ENCODE data around the gene DHFR. TPM values are rescaled to one million over a fixed set of nuclear protein-coding genes. Genes with fewer than 3 reads are reported as not detected.
"Not testable (repeated sequence)": the region's sequence is repeated elsewhere in the genome, so short reads cannot be mapped to it uniquely, and the experiment has no call there.

Gene DHFR
- polyA plus RNA-seq, 1 experiment = 22.5 TPM

DNA sequence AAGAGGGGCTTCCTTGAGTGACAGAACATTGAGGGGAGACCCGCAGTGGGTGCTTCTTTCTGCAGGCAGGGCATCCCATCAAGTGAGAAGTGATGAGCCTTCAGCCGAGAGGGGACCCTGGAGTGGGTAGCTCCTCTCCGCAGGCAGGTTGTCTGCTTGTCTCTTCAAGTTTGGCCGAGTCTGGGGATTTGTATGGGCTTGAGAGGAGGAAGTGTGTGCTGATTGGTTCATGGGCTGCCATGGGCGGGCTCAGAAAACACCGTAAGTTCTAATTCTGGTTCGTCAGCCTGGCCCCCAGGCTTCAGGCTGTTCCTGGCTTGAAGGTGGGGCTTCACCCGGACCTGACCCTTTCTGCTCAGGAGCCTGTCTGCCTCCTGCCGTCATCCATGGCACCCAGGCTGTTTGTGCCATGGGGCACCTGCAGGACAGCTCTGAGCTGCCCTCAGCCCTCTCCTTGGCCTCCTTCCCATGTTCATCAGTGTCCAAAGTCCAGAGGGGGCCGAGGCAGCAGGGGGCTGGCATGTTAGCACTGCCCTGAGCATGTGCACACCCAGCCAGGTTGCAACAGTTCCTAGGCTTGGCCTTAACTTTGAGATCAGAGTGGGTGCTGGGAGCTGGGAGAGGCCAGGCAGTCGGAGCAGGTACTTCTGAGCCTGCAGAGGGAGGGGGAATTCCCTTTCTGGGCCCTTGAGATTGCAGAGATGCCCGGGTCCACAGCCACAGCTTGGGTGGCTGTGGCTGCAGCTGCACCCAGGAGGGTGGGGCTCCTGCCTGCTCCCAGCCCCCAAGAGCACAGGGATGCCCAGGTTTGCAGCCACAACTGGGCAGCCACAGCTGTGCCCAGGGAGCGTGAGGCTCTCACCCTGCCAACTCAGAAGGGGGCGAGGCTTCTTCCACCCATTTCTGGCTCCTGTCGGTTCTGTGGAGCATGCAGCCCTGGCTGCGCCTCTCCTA is 13.5 kb upstream of the DHFR start:
- ChIA-PET CTCF (interaction anchor here (5.8 kb wide), 1 partner anchor 187 kb away, joined by 75 read pairs; no protein-coding TSS in a partner anchor), POLR2A (no interaction called here)
- no peak overlapping the region for H3K27ac ChIP-seq (ENCODE audit: low read depth, low read length)
- no peak for DNase-seq (ENCODE audit: low read depth, low spot score)
- no peaks in the 10 kb centered on the region; the same call in 1 of the 2 replicates for H3K9me3 ChIP-seq (ENCODE audit: control insufficient read depth, insufficient read depth, low read length)
- no peak overlapping the region for H3K4me3 ChIP-seq (ENCODE audit: low read depth, low read length)
- H3K27me3 ChIP-seq (ENCODE audit: control insufficient read depth, insufficient read depth, low read length) = no peaks in the 10 kb centered on the region
- TF ChIP-seq, protein P1, sequence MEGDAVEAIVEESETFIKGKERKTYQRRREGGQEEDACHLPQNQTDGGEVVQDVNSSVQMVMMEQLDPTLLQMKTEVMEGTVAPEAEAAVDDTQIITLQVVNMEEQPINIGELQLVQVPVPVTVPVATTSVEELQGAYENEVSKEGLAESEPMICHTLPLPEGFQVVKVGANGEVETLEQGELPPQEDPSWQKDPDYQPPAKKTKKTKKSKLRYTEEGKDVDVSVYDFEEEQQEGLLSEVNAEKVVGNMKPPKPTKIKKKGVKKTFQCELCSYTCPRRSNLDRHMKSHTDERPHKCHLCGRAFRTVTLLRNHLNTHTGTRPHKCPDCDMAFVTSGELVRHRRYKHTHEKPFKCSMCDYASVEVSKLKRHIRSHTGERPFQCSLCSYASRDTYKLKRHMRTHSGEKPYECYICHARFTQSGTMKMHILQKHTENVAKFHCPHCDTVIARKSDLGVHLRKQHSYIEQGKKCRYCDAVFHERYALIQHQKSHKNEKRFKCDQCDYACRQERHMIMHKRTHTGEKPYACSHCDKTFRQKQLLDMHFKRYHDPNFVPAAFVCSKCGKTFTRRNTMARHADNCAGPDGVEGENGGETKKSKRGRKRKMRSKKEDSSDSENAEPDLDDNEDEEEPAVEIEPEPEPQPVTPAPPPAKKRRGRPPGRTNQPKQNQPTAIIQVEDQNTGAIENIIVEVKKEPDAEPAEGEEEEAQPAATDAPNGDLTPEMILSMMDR (IDR thresholded peaks at IDR 0.05; ENCODE audit: low read depth, low read length) = no peak

DNA sequence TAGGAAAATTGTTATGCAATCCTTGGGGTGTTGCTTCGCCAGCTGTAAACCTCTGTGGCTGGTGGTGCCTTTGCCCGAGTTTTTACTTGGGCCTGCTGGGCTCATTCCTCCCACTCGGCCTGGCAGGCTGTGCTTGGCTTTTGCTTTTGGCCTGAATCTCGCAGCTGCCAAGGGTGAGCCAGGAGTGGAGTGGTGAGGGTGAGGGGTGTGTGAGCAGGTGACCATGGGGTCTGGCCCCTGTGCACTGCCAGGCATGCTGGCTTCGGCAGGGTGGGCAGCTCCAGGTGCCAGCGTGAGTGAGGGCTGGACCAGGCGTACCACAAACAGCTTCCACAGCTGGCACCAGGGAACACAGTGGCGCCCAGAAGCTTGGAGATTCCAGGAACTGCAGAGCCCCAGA is 12.6 kb upstream of the DHFR start:
- Histone ChIP-seq H3K4me3 (ENCODE audit: low read depth, low read length) (no peak overlapping the region), H3K9me3 (ENCODE audit: control insufficient read depth, insufficient read depth, low read length) (no peaks in the 10 kb centered on the region; the same call in 1 of the 2 replicates), H3K27ac (ENCODE audit: low read depth, low read length) (no peak overlapping the region), H3K27me3 (ENCODE audit: control insufficient read depth, insufficient read depth, low read length) (no peaks in the 10 kb centered on the region)
- POLR2A ChIA-PET = no interaction called here
- DNase-seq (ENCODE audit: low read depth, low spot score) = no peak
- TF ChIP-seq, protein P1 (IDR thresholded peaks at IDR 0.05; ENCODE audit: low read depth, low read length) = no peak
- CTCF ChIA-PET = no interaction called here

DNA sequence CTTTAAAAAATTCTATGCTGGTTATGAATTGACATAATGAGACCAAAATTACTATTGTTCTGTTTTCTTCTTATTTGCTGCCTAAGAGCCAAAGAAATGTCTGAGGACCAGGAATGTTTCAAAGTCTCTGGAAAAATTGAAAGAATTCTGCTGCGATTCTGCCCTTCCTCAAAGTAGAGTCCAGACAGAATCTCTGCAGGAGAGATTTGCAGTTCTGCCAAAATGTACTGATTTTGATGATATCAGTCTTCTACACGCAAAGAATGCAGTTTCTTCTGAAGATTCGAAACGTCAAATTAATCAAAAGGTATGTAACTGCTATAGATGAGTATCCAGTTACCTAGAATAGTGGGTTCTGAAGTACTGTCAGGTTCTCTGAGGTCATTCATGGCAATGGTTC is 10.3 kb upstream of the DHFR start:
- Histone ChIP-seq H3K27ac (ENCODE audit: low read depth, low read length) (no peak overlapping the region), H3K4me3 (ENCODE audit: low read depth, low read length) (no peak overlapping the region), H3K9me3 (ENCODE audit: control insufficient read depth, insufficient read depth, low read length) (no peaks in the 10 kb centered on the region; the same call in 1 of the 2 replicates), H3K27me3 (ENCODE audit: control insufficient read depth, insufficient read depth, low read length) (no peaks in the 10 kb centered on the region)
- ChIA-PET POLR2A (no interaction called here), CTCF (interaction anchor here (1.2 kb wide), 1 partner anchor 184 kb away, joined by 4 read pairs; no protein-coding TSS in a partner anchor)
- DNase-seq (ENCODE audit: low read depth, low spot score) = no peak
- TF ChIP-seq, protein P1 (IDR thresholded peaks at IDR 0.05; ENCODE audit: low read depth, low read length) = no peak

DNA sequence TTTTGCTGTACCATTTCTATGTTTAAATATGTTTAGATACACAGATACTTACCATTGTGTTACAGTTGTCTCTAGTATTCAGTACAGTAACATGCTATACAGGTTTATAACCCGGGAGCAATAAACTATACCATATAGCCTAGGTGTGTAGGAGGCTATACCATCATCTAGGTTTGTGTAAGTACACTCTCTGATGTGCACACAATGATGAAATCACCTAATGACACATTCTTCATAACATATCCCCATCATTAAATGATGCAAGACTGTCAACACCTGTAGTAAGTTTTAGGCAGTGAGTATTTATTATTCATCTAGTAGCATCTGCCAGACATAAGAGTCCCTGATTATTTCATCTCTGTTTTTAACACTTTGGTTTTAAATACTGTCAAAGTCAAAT is 7.3 kb upstream of the DHFR start:
- Histone ChIP-seq H3K27ac (ENCODE audit: low read depth, low read length) (no peak overlapping the region), H3K27me3 (ENCODE audit: control insufficient read depth, insufficient read depth, low read length) (no peaks in the 10 kb centered on the region), H3K9me3 (ENCODE audit: control insufficient read depth, insufficient read depth, low read length) (no peaks in the 10 kb centered on the region), H3K4me3 (ENCODE audit: low read depth, low read length) (no peak overlapping the region)
- no peak for DNase-seq (ENCODE audit: low read depth, low spot score)
- ChIA-PET POLR2A (no interaction called here), CTCF (no interaction called here)
- TF ChIP-seq, protein P1 (IDR thresholded peaks at IDR 0.05; ENCODE audit: low read depth, low read length) = no peak

DNA sequence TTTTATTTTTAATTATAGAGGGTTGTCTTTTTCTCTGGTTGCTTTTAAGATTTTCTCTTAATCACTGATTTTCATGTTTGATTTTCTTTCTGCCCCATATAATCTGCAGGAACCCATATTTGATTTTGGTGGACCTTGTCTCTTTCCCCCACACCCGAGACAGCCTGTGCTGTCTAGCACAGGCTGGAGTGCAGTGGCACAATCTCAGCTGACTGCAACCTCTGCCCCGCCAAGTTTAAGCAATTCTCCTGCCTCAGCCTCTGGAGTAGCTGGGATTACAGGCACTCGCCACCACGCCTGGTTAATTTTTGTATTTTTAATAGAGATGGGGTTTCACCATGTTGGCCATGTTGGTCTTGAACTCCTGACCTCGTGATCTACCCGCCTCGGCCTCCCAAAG is 5.9 kb upstream of the DHFR start:
- DNase-seq (ENCODE audit: low read depth, low spot score); POLR2A ChIA-PET; H3K4me3 ChIP-seq (ENCODE audit: low read depth, low read length); H3K9me3 ChIP-seq (ENCODE audit: control insufficient read depth, insufficient read depth, low read length); H3K27ac ChIP-seq (ENCODE audit: low read depth, low read length); H3K27me3 ChIP-seq (ENCODE audit: control insufficient read depth, insufficient read depth, low read length): not testable (repeated sequence)
- CTCF ChIA-PET = interaction anchor here (0.8 to 1.0 kb wide), 2 partner anchors 11 to 577 kb away, joined by 3 read pairs; no protein-coding TSS in a partner anchor
